Right ventricle myocardium superior (tissue), 1 donor: ENCODE measurements around the gene ARAP1. TPM values are rescaled to one million over a fixed set of nuclear protein-coding genes. Genes with fewer than 3 reads are reported as not detected.

Experiments used
- ATAC-seq: fragments of 200-7000 bp; cut with Tn5 transposase; one replicate; pipeline ENCODE4 v1.9.1; 2020; ENCODE audit warnings: mild to moderate bottlenecking; ENCODE audit not compliant: poor library complexity
- DNase-seq: peaks from one replicate; pipeline ENCODE4 v3.0.0-alpha.2; 2020
- intact Hi-C: fragments of 100-400 bp; cut with DNase I; formaldehyde crosslinking; loops from one replicate; pipeline ENCODE4 v1.11.2; 2022
- total RNA-seq: library from RNA; stranded (reverse); fragmentation: NEBNext Ultra II Directional; extraction: Animal tissue kit (Norgen Biotek cat#: 25700); gene quantifications from one replicate; pipeline ENCODE4 v1.2.1, GENCODE V29; 2021
- donor health status: DM: no; HTN: yes; CAD: no; lungs with severe emphysema.

Gene ARAP1
- total RNA-seq, 1 donor from 2014 or later: 58.0 TPM

DNA sequence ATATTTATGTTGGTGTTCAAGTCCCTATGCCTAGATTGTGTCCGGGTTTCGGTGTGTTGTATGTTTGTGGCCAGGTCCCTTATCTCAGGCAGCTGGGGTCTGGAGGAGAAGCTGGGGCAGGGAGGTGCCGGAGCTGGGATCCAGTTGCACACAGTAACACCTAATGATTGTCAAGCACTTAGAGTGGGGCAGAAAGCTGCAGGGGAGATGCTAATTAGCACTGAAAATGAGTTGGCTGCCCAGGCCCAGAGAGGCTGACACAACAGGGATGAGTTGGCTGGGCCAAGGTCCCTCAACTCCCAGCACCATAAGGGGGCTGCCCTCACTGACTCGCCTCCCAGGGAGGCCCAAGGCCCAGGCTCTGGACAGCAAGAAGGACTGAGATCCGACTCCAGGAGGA lies 90.2 kb downstream of the ARAP1 start:
- intact Hi-C loops: no loop called here
- ATAC-seq (no peak), DNase-seq (no peak)

DNA sequence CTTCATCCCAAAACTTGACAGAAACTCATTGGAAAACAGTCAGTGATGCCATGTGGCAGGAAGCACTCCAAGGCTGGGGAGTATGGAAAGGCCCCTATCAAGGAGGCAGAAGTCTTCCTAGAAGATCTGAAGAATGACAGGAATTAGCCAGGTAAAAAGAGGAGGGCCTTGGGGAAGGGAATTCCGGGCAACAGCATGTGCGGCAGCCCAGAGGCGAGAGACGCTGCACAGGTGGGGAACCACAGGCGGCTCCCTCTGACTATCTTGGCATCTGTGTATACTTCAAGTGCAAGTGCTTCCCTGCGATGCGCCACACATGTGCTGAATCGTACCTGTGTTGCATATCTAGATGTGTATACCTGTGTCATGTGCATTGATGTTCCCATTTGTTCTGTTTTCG lies 90.7 kb downstream of the ARAP1 start:
- ATAC-seq (no peak), DNase-seq (no peak)
- intact Hi-C loops: no loop called here

GRCh38 chr11:72658989-72659640 lies 93.1 kb downstream of the ARAP1 start:
- intact Hi-C loops: no loop called here
- no peak for DNase-seq
- no peak for ATAC-seq

- DNase-seq (no peak), ATAC-seq (no peak)
- intact Hi-C loops: no loop called here
Measured at GRCh38 chr11:72657411-72658100, 94.7 kb downstream of the ARAP1 start.

GRCh38 chr11:72655896-72656464 lies 96.2 kb downstream of the ARAP1 start:
- DNase-seq (no peak), ATAC-seq (no peak)
- intact Hi-C loops: no loop called here

- no peak for DNase-seq
- intact Hi-C loops: no loop called here
- ATAC-seq: no peak
Measured at GRCh38 chr11:72655014-72655413, 97.2 kb downstream of the ARAP1 start.

GRCh38 chr11:72653649-72654048 lies 98.6 kb downstream of the ARAP1 start:
- intact Hi-C loops: no loop called here
- DNase-seq (no peak), ATAC-seq (no peak)

GRCh38 chr11:72652873-72653630 lies 99.2 kb downstream of the ARAP1 start:
- no peak for ATAC-seq
- intact Hi-C loops: no loop called here
- no peak for DNase-seq

DNA sequence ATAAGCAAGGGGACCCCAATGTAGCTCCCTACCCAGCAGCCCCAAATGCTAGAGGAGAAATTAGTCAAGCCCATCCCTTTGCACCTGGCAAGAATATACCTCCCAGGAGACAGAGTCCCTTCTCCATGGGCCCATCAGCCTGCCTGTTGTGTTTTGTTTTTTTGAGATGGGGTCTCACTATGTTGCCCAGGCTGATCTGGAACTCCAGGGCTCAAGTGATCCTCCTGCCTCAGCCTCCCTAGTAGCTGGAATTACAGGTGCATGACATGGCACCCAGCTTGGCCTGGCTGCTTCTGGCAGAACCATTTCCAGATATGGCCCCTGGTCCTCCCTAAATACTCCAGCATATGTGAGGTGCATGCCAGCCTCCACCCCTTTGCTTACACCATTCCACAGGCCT lies 100.1 kb downstream of the ARAP1 start:
- intact Hi-C loops: no loop called here
- DNase-seq (no peak), ATAC-seq (no peak)

- ATAC-seq (no peak), DNase-seq (no peak)
- intact Hi-C loops: loop anchor here (10.0 kb wide), 1 partner anchor 165 kb away; no protein-coding TSS in a partner anchor
Measured at GRCh38 chr11:72649215-72649976, 102.8 kb downstream of the ARAP1 start.

- no peak for DNase-seq
- intact Hi-C loops: loop anchor here (10.0 kb wide), 1 partner anchor 164 kb away; no protein-coding TSS in a partner anchor
- ATAC-seq: no peak
Measured at GRCh38 chr11:72648384-72649136, 103.6 kb downstream of the ARAP1 start.

- no peak for ATAC-seq
- intact Hi-C loops: loop anchor here (10.0 kb wide), 1 partner anchor 163 kb away; no protein-coding TSS in a partner anchor
- DNase-seq: no peak
Measured at GRCh38 chr11:72647882-72648281, 104.3 kb downstream of the ARAP1 start.

GRCh38 chr11:72646472-72646871 lies 105.7 kb downstream of the ARAP1 start:
- intact Hi-C loops: loop anchor here (10.0 kb wide), 1 partner anchor 162 kb away; no protein-coding TSS in a partner anchor
- no peak for ATAC-seq
- no peak for DNase-seq

GRCh38 chr11:72646024-72646423 lies 106.2 kb downstream of the ARAP1 start:
- intact Hi-C loops: loop anchor here (10.0 kb wide), 1 partner anchor 161 kb away; no protein-coding TSS in a partner anchor
- ATAC-seq (no peak), DNase-seq (no peak)

DNA sequence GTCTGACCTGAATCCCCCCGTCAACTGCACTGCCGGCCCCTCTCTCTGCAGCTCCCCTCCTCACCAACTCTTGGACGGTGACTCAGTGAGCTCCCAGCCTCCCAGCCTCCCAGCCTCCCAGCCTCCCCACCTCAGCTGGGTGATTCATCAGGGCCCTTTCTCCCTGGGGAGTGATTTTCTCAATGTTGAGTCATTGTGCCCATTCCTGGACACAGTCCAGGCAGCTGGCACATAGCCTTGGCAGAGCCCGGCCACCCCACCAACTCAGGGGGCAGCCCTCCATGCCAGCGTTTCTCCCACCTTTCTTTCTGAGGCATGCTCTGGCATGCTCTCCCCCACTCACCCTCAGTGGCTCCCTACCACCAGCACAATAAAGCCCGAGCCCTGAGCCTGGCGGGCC lies 108.7 kb downstream of the ARAP1 start:
- no peak for ATAC-seq
- intact Hi-C loops: loop anchor here (1.0 to 10.0 kb wide), 2 partner anchors 44 to 159 kb away; no protein-coding TSS in a partner anchor
- DNase-seq: no peak

- intact Hi-C loops: loop anchor here (1.0 to 10.0 kb wide), 2 partner anchors 44 to 158 kb away; no protein-coding TSS in a partner anchor
- ATAC-seq: peak; percentile 90
- DNase-seq: peak; percentile 79
Measured at GRCh38 chr11:72642884-72643522, 109.2 kb downstream of the ARAP1 start.
